ENCODE results near the gene KCTD10. TPM values are rescaled to one million over a fixed set of nuclear protein-coding genes. Genes with fewer than 3 reads are reported as not detected.
"Not testable (repeated sequence)": the region's sequence is repeated elsewhere in the genome, so short reads cannot be mapped to it uniquely, and the experiment has no call there.

KCTD10 gene
- polyA plus RNA-seq, 3 donors: 18.1 to 21.0 (median 20.0) TPM

- no peak for TF ChIP-seq CTCF (IDR thresholded peaks at IDR 0.05)
- Mint-ChIP-seq H3K4me3 (no peak overlapping the region), H3K4me1 (no peaks in the 10 kb centered on the region), H3K36me3 (peaks cover 13 to 21% of the 10 kb centered on the region in 2 donors), H3K27me3 (ENCODE audit: low read depth in 3 of 3) (peaks cover 0 to 2% (median 0%) of the 10 kb centered on the region in 3 donors), H3K27ac (no peak overlapping the region), H3K9me3 (no peaks in the 10 kb centered on the region)
- H3K4me3 ChIP-seq (replicated peaks in 1 of 3; ENCODE audit: low read depth in 2 of 3, low read length in 3 of 3): no peak overlapping the region
- no peaks in the 10 kb centered on the region for H3K27me3 ChIP-seq (ENCODE audit: control insufficient read depth in 2 of 2, insufficient read depth in 2 of 2, low read length in 2 of 2)
- no peaks in the 10 kb centered on the region for H4K20me1 ChIP-seq (ENCODE audit: insufficient read depth, low read length)
- no peak overlapping the region for H3K27ac ChIP-seq (ENCODE audit: low read depth in 1 of 2, low read length in 2 of 2)
- WGBS (ENCODE audit: insufficient coverage): 89% methylated on average over 7 of the region's 9 CpGs
- peaks cover 0 to 14% of the 10 kb centered on the region in 2 donors for H3K36me3 ChIP-seq (replicated peaks in 1 of 2; ENCODE audit: control insufficient read depth in 1 of 2, insufficient read depth in 2 of 2, low read length in 2 of 2)
- H3K4me1 ChIP-seq (ENCODE audit: control insufficient read depth in 1 of 2, insufficient read depth in 2 of 2, low read length in 2 of 2): no peaks in the 10 kb centered on the region
- H3K4me2 ChIP-seq (replicated peaks; ENCODE audit: extremely low read depth, low read length, poor library complexity, severe bottlenecking): no peak overlapping the region
- no peak overlapping the region for H2AFZ ChIP-seq (ENCODE audit: insufficient read depth, low read depth, low read length, poor library complexity, severe bottlenecking)
- intact Hi-C loops (cut with micrococcal nuclease): no loop called here
- no peak overlapping the region for H3K9ac ChIP-seq (ENCODE audit: insufficient read depth, low read length, poor library complexity, severe bottlenecking)
- no peaks in the 10 kb centered on the region for H3K79me2 ChIP-seq (ENCODE audit: insufficient read depth, low read length)
- DNase-seq: no peak
- H3K9me3 ChIP-seq (replicated peaks in 1 of 2; ENCODE audit: control insufficient read depth in 1 of 2, insufficient read depth in 1 of 2, low read length in 2 of 2): no peaks in the 10 kb centered on the region
Measured at GRCh38 chr12:109440851-109441490, 36.1 kb downstream of the KCTD10 start.

- peaks cover 5 to 14% of the 10 kb centered on the region in 2 donors for H3K36me3 Mint-ChIP-seq
- H3K9ac ChIP-seq (ENCODE audit: insufficient read depth, low read length, poor library complexity, severe bottlenecking); H4K20me1 ChIP-seq (ENCODE audit: insufficient read depth, low read length); H3K27me3 ChIP-seq (ENCODE audit: control insufficient read depth in 2 of 2, insufficient read depth in 2 of 2, low read length in 2 of 2); H3K79me2 ChIP-seq (ENCODE audit: insufficient read depth, low read length); DNase-seq; H3K27me3 Mint-ChIP-seq (ENCODE audit: low read depth in 3 of 3); H3K4me1 Mint-ChIP-seq; H3K4me3 ChIP-seq (replicated peaks in 1 of 3; ENCODE audit: low read depth in 2 of 3, low read length in 3 of 3); H3K27ac ChIP-seq (ENCODE audit: low read depth in 1 of 2, low read length in 2 of 2); H3K27ac Mint-ChIP-seq; H3K9me3 Mint-ChIP-seq; H3K4me1 ChIP-seq (ENCODE audit: control insufficient read depth in 1 of 2, insufficient read depth in 2 of 2, low read length in 2 of 2); H3K4me3 Mint-ChIP-seq; H3K36me3 ChIP-seq (replicated peaks in 1 of 2; ENCODE audit: control insufficient read depth in 1 of 2, insufficient read depth in 2 of 2, low read length in 2 of 2); intact Hi-C loops (cut with micrococcal nuclease); H2AFZ ChIP-seq (ENCODE audit: insufficient read depth, low read depth, low read length, poor library complexity, severe bottlenecking); H3K9me3 ChIP-seq (replicated peaks in 1 of 2; ENCODE audit: control insufficient read depth in 1 of 2, insufficient read depth in 1 of 2, low read length in 2 of 2); H3K4me2 ChIP-seq (replicated peaks; ENCODE audit: extremely low read depth, low read length, poor library complexity, severe bottlenecking): not testable (repeated sequence)
- WGBS (ENCODE audit: insufficient coverage): 97% methylated on average over 12 of the region's 13 CpGs
Measured at GRCh38 chr12:109439951-109440350, 37.1 kb downstream of the KCTD10 start.
